Eye (tissue), 1 donor: ENCODE results near the gene NATD1.
"Not testable (repeated sequence)": the region's sequence is repeated elsewhere in the genome, so short reads cannot be mapped to it uniquely, and the experiment has no call there.

Experiments used
- DNase-seq: peaks from one replicate; pipeline ENCODE4 v3.0.0-alpha.2; 2015

The NATD1 gene

DNA sequence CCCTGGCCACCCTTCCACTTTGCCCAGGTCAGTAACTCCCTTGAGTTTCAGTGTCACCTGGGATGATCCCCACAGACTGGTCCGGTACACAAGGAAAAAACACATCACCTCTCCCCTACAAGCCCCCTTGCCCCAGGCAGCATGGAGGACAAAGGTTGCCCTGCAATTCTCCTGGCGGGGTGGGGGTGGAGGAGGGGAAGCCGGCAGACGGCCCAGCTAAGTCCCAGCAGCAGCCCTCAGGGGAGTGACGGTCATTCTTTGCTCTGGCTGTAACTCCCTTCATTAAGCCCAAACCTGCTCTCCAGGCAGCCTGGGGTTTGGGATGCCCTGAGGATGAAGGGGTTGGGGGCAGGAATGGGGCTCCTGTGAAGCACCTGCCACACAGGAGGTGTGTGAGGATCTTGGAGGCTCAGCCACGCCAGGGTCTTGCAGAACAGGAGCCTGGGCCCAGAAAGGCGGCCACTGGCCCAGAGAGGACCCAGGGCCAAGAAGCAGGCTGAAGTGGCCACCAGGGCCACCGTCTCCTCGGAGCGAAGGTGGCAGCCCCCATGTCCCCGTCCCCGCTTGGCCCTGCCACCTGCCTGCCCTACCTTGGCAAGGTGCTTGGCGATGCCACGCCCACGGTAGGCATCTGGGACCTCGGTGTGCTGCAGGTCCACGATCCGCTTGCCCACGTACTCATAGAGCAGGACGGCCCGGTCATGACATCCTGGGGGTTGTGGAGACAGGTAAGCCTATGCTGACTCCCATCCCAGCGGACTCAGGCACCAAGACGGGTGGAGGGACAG lies 9.5 kb downstream of the NATD1 start:
- no peak for DNase-seq

DNA sequence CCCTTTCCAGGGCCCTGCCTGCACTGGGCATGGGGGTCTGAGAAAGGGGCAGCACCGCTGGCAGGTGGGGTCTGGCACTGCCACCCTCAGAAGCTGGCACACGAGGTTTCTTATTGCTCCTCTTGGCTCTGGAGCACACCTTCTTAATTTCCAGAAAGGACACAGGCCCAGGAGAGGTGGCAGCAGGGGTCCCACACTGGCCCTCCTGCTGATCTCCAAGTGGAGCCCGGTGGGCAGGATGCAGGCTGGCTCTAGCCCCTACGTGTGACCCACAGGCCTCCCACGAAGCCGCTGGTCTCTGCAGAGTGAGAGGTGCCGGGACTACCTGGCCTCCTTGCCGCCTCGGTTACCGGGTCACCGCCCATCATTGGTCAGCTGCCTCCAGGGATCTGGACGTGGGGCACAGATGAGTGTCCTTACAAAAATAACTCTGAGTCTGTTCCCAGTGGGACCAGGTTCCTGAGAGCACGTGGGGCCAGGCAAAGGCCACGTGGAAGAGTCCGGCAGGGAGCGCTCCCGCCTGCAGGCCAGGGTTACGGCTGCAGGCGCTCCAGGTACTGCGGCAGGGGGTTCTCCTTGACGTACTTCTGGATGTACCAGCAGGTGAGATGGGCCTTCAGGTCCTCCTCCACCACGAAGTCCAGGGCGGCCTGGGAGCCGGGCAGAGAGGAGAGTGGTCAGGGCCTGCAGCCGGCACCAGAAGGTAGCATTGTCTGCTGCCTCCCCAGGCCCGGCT lies 10.3 kb downstream of the NATD1 start:
- no peak for DNase-seq

DNA sequence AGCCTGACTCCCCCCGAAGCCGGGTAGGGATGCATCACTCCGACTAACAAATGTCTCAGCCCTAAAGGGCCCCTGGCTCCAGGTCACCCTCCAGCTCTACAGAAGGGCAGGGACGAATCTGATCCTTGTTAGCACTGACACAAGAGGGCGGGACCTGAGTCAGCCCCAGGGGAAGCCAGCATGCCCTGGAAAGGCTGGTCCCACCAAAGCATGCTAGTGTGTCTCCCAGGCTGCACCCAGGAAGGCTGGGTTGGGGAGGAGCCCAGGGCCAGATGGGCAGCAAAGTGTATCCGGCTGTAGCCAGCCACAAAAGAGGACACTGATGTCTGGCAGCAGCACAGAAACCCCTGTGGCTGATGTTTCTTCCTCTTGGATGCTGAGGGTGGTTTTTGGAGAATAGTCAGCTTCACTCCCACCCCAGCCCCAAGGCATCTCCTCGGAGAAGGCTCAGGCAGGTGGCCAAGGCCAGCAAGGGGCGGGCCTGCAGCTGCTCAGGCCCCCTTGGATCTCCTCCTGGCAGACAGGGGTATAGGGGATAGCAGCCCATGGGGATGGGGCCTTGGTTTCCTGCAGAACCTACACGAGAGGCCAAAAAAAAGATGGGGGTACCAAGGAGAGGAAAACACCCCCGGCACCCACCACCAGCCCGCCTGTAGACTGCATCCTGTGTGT lies 11.0 kb downstream of the NATD1 start:
- DNase-seq = peak; percentile 17

DNA sequence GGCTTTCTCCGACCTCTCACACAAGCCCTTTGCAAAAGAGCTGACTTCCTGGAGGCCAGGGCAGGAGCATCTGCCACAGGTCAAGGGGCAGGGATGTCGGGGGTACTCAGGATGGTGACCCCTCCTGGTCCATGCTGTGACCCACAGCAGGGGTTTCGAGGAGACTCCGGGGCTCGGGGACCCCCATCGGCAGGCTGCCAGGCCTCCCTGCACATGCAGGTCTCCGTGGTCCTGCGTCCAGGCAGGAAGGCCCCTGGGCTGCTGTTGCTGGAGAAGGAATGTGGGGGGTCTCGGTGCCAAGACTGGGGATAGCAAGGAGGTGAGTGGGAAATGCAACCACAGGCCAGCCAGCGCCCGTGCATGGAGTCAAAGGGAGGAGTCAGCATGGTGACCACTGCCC lies 11.6 kb downstream of the NATD1 start:
- DNase-seq = no peak

DNA sequence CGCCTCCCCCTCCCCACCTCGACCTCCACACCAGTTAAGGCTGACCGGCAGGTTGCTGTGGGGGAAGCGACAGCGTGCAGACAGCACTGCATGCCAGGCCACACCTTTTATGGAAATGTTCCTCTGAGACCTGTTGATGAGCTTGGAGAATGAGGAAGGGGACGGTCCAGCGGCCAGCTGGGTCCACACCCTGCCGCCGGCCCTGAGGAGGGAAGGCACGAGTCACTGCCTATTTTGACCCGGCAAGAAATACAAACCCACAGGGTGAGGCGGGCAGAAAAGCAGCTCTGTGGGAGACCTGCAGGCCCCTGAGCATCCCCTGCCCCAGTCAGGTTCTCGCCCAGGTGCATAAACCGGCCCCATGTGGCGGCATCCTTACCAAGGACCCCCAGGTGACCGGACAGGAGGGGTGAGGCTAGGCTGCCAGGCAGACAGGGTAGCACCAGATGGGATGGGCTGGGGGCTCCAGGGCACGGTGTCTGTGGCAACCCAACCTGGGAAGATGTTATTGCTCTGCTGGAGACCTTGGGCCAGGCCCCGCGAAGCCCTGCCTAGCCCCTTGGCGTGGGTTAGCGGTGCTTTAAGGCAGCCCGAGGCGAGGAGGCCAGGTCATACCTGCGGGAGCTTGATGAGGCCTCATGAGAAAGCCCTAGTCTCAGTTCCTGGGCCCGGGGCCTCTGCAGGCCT lies 12.7 kb downstream of the NATD1 start:
- no peak for DNase-seq

DNA sequence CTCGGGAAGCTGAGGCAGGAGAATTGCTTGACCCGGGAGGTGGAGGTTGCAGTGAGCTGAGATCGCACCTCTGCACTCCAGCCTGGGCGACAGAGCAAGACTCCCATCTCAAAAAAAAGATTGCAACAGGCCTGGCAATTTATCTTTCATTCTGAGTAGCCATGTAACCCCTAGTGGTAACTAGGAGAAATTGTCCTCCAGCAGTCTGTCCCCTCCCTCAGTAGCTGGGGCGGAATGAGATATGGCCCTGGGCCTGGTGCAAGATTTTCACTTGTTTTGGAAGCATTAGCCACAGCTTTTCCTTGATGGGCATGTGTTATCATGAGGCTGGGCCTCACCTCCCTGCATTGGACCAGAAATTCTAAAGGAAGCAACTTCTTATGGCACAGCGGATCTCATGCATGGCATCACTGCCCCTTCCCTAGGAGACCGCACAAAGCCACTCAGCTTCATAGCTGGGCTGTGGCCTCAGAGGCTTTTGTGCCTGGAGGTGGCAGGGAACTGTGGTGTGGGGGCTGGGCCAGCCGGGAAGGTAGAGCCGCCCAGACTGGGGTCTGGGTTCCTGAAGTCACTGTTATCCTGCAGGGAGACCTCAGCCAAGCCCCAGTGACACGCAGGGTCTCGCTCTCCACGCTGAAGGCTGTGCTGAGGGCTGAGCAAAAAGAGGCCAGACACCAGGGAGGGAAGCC lies 13.4 kb downstream of the NATD1 start:
- peak; percentile 36 for DNase-seq

DNA sequence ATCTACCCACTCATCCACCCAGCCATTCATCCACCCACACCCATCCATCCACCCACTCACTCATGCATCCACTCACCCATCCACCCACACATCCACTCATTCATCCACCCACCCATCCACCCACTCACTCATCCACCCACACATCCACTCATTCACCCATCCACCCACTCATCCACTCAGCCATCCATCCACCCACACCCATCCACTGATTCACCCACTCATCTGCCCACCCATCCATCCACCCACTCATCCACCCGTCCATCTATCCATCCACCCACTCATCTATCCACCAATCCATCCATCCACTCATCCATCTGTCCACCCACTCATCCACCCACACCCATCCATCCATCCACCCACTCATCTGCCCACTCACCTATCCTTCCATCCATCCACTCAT lies 17.3 kb downstream of the NATD1 start:
- DNase-seq = no peak

- DNase-seq = no peak
Measured at GRCh38 chr17:21233581-21234347, 19.4 kb downstream of the NATD1 start.

GRCh38 chr17:21232033-21232749 lies 21.0 kb downstream of the NATD1 start:
- DNase-seq = no peak

GRCh38 chr17:21231533-21231932 lies 21.7 kb downstream of the NATD1 start:
- no peak for DNase-seq

DNA sequence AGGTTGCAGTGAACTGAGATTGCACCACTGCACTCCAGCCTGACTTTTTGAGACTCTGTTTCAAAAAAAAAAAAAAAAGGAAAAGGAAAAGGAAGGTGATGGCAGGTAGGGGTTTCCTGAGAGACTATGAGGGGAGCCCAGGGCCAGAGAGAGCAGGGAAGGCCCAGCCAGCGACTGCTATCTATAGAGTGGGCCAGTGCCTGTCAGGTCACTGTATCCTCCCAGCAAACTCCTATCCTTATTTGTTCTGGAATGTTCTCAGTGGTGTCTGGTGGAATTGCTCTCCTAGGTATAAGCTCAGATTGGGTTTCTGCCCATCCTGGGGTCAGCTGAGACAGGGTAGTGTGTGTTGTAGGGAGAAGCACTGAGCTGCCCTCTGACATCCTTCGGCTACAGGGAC lies 24.4 kb downstream of the NATD1 start:
- no peak for DNase-seq

DNA sequence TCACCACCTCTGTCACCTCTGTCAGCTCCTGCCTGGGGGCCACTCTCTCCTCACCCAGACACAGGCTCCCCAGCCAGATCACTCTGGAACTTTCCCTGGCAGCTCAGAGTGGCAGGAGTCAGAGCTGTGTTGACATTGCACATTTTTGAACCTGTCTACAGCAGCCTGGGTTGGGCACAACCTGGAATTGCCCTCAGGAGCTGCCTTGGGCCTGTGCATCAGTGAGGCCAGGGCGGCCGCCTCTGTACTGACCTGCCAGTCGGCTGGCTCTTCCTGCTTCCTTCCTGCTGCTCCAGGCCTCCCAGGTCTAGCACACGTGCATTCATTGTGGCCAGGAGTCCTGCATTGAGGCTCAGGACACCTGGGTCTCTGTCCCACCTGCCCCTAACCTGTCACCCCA lies 25.1 kb downstream of the NATD1 start:
- DNase-seq = no peak

- not testable (repeated sequence) for DNase-seq
Measured at GRCh38 chr17:21227277-21227676, 25.9 kb downstream of the NATD1 start.

DNA sequence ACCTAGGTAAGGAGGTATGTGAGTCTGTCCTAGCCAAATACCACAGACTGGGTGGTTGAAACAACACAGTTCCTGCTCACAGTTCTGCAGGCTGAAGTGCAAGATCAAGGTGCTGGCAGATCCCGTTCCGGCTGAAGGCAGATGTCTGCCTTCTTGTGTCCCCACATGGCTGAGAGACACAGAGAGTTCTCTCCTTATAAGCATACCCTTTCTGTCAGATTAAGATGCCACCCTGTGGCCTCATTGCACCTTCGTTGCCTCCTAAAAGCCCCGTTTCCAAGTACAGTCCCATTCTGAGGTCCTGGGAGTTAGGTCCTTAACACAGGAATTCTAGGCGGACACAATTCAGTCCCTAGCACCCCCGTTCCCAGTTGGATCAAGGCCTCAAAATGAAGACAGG lies 30.1 kb downstream of the NATD1 start:
- no peak for DNase-seq

GRCh38 chr17:21218831-21219380 lies 34.3 kb downstream of the NATD1 start:
- no peak for DNase-seq

DNA sequence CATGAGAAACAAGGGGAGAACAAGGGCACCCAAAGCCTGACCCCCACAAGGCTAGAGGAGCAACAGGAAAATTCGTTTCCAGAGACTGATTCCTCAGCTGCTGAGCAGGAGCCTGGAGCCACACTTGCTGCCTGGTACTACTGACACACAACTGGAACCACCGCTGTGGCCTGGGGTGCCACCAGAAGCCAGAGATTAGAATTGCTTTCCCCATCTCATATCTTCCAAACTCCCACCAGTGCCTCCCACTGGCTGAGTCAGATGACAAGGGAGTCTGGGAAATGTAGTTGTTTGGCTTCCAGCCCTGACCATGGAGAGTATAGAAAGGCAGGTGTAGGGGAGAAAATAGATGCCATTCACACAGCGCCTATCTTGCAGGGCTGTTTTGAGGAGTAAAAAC lies 35.1 kb downstream of the NATD1 start:
- DNase-seq = no peak

GRCh38 chr17:21217346-21217745 lies 35.9 kb downstream of the NATD1 start:
- DNase-seq = no peak

DNA sequence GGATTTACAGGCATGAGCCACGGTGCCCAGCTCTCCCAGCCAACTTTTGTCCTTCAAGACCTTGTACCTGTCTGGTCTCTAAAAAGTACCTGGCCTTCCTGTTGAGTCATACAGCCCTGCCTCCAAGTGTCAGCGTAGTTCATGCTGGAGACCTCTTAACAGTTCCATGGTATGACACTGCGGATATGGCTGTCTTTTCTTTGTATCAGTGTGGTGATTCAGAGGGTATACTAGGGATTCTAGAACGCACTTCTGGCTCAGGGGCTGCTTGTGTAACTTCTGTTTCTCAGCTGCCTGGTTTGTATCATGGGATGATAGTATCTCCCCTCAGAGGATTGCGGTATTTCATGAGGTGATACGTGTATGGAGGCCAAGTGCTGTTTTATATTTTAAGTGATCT lies 37.3 kb downstream of the NATD1 start:
- no peak for DNase-seq

GRCh38 chr17:21214777-21215541 lies 38.3 kb downstream of the NATD1 start:
- peak; percentile 69 for DNase-seq
